ENCODE data around the gene NUMBL.

The NUMBL gene

DNA sequence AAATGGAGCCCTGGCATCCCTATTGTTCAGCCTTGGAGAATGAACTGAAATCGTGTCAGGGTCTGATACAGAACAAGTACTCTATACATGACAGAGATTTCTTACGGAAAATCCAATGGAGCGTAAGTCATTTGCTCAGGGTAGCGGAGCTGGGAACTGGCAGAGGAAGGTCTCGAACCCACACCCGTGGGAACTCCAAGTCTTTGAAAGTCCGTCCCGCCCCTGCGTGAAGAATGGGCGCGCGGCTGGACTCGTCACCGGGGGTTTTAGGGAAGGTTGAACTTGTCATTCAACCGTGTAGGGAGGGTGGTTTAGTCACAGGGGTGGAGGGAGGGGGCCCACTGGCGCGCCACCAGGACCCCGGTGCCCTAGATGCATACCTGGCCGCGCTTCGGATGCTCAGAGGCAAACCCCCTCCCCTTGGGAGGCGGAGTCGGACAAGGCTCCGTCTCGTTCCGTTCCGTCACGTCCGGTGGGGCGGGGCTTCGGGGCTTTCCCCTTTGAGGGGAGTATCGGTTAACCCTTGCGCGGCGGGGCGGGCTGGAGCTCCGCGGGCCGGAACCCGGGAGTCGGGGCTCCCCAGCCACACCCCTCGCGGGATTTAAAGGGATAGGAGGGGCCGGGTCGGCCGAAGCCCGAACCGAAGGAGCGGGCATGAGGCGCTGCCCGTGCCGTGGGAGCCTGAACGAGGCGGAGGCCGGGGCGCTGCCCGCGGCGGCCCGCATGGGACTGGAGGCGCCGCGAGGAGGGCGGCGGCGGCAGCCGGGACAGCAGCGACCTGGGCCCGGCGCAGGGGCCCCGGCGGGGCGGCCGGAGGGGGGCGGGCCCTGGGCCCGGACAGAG, 26.3 kb upstream of the NUMBL start, which contains the start of the genes COQ8B and ITPKC:
TSS of gene COQ8B (minus strand) at position 405 of the 843 bp plus-strand sequence. CDS start 2,254 bp downstream, outside the sequence.
TSS of gene ITPKC (plus strand) at position 631 of the 843 bp plus-strand sequence. CDS start at position 655, 24 bp downstream.
- DNase-seq (ENCODE audit: low read depth in 2 of 2) = peak; percentile 99 to 100

DNA sequence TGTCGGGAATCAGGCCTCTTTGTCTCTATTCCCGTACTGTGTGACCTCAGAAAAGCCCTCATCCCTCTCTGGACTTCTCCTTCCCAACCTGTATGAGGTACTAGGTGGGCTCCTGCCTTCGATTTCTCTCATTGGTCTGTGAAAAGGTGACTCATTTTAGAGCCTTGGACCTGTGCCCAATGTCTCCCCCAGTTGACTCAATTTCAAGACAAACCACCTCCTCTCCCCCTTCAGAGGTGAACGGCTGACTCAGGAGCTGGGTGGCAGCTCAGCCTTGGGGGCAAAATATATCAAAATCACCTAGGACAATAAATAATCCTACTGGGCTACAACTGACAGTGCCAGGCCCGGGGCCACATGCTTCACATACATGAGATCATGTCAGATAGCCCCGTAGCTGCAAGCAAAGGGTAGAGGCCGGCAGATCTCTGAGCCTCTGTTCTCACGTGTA, 25.6 kb upstream of the NUMBL start:
- peak; percentile 54 to 63 for DNase-seq (ENCODE audit: low read depth in 2 of 2)

DNA sequence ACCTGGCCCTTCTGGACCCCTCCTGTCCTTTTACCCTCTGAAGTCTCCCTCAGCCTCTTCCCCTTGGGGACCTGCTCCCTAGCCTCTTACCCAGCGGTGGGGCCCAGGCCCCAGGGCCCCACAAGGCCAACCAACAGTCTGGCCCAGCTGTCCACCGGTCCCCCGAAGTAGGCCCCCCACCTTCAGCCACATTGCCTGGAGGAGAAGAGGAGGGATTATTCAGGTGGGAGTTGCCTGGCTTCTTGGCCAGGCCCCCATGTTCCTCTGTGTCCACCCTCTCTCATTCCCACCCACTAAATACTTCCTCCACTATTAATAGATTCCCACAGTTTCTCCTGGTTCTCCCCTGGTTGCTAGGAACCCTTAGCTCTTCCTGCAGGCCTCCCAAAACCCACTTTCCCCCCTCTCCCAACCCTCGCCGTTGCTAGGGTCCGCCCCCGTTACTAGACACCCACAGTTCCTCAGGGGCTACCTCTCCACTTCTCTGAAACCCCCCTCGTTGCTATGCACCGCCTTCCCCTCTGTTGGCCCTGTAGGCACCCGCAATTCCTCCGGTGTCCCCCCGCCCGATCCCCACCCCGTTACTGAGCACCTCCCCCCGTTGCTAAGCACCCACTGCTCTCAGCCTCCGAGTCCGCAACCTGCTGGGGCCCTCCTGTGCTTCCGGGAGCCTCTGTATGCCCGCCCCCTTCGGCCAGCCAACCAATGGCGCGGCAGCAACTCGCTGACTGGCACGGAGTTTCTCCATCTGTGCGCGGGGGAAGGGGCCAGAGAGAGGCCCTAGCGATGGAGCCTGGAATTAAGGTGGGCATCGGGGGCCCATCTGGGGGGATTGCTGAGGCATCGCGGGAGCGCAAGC, 24.2 kb upstream of the NUMBL start:
- peak; percentile 84 to 91 for DNase-seq (ENCODE audit: low read depth in 2 of 2)

DNA sequence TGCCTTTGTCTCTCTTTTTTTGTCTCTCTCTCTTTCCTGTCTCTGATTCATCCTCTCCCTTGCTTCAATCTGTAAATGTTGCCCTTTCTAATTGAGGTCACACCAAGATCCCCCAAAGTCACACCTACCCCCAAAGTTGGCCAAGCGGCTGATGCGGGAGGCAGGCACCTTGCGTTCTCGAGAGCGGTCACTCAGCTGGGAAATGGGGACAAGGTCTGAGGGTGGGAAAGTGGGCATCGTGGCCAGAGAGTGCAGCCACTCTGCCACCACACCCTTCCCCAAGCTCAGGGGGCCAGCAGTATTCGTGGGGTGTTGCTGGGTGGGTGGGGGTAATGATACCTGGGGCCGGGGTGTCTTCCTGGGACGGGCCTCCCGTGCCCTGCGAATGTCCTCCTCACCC, 23.5 kb upstream of the NUMBL start:
- DNase-seq (ENCODE audit: low read depth in 2 of 2) = no peak

DNA sequence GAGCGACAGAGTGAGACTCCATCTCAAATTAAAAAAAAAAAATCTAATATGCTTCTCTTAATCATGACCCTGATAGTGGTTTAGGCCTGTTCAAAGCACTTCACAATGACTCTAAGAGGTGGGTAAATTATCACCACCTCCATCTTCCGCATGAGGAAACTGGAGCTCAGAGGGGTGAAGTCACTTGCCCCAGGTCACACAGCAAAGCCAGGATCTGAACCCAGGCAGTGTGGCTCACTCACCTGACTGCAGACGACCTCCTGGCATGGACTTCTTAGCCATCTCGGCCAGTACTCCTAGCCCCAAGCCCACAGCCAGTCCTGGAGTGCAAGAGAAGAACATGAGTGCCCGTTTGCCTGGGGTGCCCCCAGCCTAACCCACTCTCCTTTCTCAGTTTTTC, 19.4 kb upstream of the NUMBL start:
- no peak for DNase-seq (ENCODE audit: low read depth in 2 of 2)

DNA sequence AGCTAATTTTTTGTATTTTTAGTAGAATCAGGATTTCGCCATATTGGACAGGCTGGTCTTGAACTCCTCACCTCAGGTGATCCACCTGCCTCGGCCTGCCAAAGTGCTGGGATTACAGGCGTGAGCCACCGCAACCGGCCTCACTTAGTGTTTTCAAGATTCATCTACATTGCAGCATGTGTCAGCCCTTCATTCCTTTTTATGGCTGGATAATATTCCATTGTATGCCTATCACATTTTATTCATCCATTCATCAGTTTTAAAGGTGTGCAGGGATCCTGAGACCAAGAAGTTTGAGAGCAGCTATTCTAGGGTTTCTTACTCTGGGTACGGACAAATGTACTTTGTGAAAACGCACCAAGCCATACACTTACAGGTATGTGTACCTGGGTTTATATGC, 17.2 kb upstream of the NUMBL start:
- DNase-seq (ENCODE audit: low read depth in 2 of 2) = no peak

DNA sequence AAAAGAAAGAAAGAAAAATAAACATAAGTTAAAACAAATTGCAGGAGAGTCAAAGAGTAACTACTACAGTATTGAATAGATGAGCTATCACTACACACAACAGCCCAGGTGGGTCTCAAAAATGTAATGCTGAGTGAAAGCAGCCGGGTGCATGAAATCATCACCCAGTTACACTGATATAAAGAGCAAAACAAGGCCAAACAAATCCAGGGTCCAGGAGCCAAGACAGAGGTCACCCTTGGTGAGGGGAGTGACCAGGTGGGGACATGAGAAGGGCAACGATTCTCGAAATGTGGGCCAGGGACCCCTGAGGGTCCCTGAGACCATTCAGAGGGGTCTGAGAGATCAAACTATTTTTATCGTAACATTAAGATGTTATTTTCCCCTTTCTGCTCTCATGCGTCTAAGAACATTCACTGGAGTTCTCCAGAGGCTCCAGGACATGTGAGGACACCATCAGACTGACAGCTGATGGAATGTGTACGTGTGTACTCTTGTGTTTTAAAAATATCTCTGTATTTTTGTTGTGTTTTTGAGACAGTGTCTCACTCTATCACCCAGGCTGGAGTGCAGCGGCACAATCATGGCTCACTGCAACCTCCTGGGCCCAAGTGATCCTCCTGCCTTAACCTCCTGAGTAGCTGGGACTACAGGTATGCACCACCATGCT, 15.6 kb upstream of the NUMBL start:
- no peak for DNase-seq (ENCODE audit: low read depth in 2 of 2)

DNA sequence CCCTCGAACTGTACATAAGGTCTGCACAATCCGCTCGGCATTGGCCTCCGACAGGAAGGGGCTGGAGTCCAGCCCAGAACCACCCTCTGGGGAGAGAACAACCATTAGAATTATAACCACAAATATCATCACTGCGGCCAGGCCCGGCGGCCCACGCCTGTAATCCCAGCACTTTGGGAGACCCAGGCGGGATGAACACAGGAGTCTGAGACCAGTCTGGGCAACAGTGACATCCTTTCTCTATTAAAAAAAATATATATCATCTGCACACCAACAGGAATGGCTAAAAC, 14.9 kb upstream of the NUMBL start:
- no peak for DNase-seq (ENCODE audit: low read depth in 2 of 2)

DNA sequence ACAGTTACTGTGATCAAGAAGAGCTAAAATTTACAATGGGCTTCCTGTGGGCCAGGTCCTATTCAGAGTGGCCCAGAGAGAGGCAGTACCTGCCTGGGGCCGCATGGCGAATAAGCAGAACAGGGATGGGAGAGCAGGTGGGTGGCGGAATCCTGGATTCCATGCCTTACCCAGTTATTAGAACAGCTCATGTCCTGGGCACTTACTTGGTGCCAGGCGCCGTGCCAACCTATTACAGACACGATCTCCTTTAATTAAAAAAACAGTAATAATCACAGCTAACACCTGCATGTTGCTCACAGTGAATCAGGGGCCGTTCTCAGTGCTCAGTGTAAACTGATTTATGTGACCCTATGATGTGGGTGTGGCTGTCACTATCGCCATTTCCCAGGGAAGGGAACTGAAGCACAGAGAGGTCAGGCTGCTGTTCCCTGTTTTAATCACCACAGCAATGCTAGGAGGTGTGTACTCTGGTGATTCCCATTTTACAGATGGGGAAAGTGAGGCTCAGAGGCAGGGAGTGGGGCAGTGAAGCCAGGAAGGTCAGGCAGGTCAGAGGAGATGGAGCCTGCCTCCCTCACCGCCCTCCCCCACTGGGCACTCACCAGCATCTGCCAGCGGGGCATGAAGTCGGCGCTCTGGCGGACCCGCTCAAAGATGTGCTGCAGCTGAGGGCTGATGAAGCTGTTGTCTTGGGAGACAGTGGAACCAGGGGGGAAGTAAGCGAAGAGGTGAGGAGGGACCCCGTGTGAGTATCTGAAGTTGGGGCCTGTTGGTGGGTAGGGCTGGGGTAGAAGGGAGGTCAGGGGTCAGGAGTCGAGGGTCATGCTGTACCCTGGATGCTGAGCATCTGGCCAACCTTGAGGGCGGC, 14.3 kb upstream of the NUMBL start:
- no peak for DNase-seq (ENCODE audit: low read depth in 2 of 2)

DNA sequence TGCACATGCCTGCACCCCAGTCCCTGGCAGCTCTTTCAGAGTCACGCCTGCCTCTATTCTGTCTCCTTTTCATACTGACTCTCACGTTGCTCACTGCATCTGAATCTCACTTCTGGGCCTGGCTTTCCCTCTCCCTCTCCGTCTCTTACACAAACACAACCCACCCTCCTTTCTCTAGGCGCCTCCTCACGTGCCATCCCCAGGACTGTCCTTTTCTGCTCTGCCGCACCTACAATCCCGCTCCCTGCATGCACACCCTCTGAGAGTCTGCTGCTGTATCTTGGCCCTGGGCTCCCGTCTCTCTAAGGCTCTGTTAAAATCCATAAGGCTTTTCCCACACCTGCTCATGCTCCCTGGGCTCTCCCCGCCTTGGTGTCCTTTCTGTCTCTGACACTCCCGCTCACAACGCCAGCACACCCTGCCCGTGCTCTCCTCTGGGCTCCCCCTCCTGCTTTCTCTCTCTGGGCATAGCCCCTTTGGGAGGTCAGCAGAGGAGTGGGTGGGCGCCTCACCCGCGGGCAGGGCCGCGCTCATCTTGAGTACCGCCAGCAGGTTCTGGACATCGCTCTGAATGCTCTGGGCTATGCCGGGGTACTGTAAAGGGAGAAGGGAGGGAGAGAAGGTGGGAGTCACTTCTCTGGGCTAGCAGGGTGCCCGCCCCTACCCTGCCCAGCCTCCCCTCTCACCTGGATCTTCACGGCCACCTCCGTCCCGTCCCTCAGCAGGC, 12.7 kb upstream of the NUMBL start:
- DNase-seq (ENCODE audit: low read depth in 2 of 2) = no peak

DNA sequence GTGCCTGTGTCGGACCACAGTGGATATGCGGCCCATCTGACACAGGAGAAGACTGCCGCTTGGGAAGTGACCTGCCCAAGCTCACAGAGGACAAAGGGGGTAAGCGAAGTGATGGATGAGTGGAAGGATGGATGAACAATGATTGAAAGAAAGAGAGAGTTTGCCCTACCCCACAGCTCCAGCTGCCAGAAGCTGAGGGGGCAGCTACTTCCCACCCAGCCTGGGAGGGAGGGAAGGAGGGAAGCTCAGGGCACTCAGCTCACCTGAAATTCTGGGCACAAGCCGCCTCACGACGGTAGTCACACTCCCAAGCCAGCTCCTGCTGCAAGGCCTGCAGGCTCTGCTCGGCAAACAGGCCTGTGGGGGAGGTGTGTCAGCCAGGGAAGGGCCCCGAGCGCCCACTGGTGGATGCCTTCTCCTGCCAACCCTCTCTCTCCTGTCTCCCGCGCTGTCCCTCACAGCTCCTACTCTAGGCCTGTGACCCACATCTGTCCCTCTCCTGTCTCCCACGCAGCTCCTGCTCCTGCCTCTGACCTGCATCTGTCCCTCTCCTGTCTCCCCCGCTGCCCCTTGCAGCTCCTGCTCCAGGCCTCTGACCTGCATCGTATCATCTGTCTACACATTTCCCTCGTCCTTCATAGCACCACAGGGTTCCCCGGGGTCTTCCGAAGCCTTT, 12.0 kb upstream of the NUMBL start:
- no peak for DNase-seq (ENCODE audit: low read depth in 2 of 2)

DNA sequence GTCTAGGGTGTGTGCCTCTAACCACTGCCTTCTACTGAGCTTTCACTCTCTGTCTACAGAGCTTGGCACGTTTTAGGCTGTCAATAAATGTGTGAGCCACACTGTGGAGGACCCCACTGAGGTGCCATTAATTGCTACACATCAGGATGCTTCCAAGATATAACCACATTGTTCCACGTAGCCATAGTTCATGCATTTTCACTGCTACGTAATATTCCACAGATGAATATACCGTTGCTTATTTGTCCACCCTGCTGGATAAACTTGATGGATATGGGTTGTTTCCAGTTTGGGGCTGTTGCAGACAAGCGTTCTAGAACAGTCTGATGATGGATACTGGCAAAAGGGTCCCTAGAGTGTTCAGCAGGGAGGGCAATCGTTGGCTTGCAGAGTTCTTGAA, 11.3 kb upstream of the NUMBL start:
- DNase-seq (ENCODE audit: low read depth in 2 of 2) = no peak

DNA sequence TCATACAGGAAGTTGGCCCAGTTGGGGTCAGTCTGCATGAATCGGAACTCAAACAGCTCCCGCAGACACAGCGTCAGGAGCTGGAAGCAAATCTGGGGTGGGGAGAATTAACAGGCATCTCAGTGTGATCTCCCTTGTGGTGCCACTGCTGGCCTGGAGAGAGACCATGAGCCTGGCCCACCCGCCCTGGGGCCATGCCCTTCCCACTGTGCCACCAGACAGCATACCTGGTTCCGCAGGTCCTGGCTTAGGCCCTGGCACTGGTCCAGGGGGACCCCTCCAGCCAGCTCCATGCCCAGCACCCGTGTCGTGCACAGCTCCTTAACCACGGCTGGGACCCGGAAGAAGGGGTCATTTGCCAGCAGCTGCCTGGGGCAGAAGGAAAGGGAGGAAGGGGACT, 9.6 kb upstream of the NUMBL start:
- no peak for DNase-seq (ENCODE audit: low read depth in 2 of 2)

DNA sequence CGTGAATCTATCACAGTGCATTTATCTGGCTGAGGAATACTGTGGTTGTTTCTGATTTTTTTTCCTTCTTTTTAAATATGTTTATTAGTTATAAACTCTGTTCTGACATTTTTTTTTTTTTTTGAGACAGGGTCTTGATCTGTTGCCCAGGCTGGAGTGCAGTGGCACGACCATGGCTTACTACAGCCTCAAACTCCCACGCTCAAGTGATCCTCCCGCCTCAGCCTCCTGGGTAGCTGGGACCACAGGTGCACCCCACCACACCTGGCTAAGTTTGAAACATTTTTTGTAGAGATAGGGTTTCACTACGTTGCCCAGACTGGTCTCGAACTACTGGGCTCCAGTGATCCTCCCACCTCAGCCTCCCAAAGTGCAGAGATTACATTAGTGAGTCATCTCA, 6.6 kb upstream of the NUMBL start:
- DNase-seq (ENCODE audit: low read depth in 2 of 2) = no peak

DNA sequence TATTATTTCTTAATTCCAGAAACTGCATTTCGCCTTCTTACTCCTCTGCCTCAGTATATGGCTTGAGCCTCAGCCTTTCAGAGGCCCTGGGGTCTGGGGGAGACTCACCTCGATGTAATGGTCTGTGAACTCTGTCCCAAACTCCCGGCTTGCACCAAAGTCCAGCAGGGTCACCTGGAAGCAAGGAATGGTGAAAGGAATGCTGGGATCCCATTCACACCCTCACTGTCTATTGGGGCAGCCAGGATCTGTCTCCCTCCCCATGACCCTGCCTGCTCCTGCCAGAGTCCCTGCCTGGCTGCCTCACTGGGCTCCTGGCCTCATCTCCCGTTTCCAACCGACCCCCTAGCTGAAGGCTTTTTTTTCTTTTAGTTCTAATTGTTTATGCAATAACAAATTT, 5.4 kb upstream of the NUMBL start:
- DNase-seq (ENCODE audit: low read depth in 2 of 2) = no peak

DNA sequence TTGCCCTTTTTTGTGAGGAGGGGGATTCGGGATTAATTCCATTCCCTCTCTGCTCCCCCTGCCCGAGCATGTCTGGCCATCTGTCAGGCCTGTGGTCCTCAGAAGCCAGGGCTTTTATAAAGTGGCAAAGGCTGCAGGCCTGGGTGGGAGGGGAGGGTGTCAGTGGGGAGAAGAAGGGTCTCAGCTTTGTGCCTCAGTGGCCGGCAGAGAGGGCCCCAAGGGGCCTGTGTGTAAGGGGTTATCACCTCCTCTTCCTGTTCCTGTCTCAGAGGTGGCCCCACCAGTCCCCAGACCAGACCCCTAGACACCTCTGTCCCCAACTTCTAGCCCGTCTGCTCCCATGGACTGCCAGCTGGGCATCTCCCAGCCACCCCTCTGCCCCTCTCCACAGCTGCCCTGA, 3.4 kb upstream of the NUMBL start:
- DNase-seq (ENCODE audit: low read depth in 2 of 2) = no peak

DNA sequence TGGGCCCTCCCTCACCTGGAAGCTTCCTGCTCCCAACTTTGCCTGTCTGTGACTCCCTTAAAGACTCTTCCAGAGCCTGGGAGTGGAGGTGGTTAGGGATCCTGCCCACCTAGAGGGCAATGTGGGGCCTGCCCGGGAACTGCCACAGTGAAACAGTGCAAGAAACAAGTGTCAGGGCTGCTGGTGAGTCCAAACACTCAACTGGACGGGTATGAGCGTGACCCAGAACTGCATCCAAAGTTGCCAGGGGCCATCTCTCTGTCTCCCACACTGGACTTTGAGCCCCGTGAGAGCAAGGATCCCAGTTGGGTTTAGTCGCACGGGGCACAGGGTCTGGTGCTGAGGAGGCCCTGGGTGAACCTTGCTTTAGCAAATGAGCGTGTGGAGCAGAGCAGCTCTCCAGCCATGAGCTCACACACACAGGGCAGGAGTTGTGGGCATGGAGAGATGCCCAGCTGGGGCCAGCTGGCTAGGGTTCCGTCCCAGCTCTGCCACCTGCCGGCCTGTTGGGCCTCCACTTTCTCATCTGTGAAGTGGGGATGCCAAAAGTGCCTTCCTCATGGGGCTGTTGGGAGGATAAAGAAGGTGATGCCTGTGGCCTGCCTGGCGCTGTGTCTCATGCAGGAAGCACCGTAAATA, 2.8 kb upstream of the NUMBL start:
- DNase-seq (ENCODE audit: low read depth in 2 of 2) = no peak

DNA sequence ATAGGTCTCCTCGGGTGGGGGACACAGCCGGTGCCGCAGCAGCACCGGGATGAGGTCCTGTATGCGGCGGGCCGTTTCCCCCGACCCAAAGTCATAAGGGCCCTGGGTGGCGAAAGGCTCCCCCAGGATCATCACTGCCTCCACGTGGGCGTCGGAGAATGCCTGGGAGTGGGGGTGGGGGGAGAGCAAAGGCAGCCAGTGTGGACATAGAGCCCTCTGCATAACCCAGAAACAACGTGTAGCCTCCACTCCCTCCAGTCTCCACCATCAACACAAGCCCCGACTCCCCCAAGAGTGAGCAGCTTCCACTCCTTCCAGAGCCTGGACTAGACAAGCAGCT, 1.7 kb upstream of the NUMBL start:
- no peak for DNase-seq (ENCODE audit: low read depth in 2 of 2)

DNA sequence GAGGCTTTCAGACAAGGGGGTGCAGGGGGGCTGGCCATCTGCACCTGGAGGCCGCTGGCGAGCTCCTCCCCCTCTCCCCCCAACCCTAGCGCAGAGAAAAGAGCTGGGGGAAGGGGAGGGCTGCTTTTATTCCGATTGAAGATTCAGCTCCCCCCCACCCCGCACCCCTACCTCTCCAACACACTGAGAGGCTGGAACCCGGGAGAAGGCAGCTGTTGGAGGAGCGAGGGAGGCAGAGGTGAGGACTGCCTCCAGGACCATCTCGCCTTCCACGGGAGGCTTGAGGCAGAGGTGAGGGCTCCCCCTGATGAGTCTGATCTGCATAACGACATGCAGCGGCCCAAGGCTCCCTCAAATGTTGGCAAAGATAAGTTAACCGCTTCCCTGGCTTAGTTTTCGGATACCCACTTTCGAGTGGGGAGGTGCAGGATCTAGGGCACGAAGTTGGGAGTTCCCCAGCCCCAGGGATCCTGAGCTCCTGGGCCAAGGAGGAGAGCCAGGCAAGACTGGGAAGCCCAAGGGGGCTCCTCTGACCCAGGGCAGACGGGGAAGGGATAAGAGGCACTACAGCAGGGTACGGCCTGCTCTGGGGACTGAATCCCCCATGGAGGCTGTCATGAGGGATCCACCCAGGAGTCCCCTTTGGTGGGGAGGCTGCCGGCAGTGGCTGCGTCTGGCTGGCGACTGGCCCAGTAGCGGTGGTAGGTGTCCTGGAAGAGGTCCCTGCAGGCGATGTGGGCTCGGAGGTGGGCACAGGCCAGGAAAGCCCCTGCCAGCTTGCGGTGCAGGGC, 1.2 kb upstream of the NUMBL start:
- no peak for DNase-seq (ENCODE audit: low read depth in 2 of 2)
